HepG2 (cell line): ENCODE results near the gene PYGB. TPM values are rescaled to one million over a fixed set of nuclear protein-coding genes. Genes with fewer than 3 reads are reported as not detected.

ENCODE experiments used
- ATAC-seq: fragments of 200-7000 bp; cut with Tn5 transposase; 3 replicates; pipeline ENCODE4 v1.9.1; 2020; ENCODE audit warnings: mild to moderate bottlenecking, moderate library complexity
- BruUV-seq: library from RNA; stranded (reverse); fragments of 400-500 nt; replicated peaks from 2 replicates; lab custom pipeline; 2021; lab: Mats Ljungman, UMichigan
- CTCF ChIA-PET: fragments of 300-600 bp; formaldehyde crosslinking; extraction: SDS; loops from one replicate; lab custom pipeline; 2021; ENCODE audit warnings: low total read pairs, inconsistent platforms, low intra/inter-chr PET ratio; lab: Yijun Ruan, JAX
- POLR2A ChIA-PET: fragments of 350-600 bp; sonication (Branson Sonifier 250); formaldehyde crosslinking; loops from one replicate; lab custom pipeline; 2020; ENCODE audit warnings: antibody characterized with exemption, inconsistent platforms; lab: Yijun Ruan, JAX
- DNase-seq: peaks from one replicate; pipeline ENCODE4 v3.0.0-alpha.2; 2015; ENCODE audit warnings: low spot score
- FAIRE-seq: peaks from 3 replicates; lab custom pipeline; 2011; peaks lifted over from hg19 to GRCh38; lab: Jason Lieb, UNC
- H2AFZ ChIP-seq: one replicate; pipeline ENCODE4 v1.6.1; 2011; ENCODE audit warnings: low read length, inconsistent platforms
- H3K27ac ChIP-seq: fragments of 300-600 bp; 3 replicates; pipeline ENCODE4 v1.8.0; 2011; ENCODE audit warnings: mixed run types, mild to moderate bottlenecking, mixed read lengths, low read length, inconsistent platforms; ENCODE audit not compliant: insufficient read depth; ENCODE audit errors: extremely low read length
- H3K27me3 ChIP-seq, 2 experiments: fragments of 200-600 bp in 1 of 2; 2 replicates in 1 of 2; 3 replicates in 1 of 2; pipeline versions ENCODE4 v1.6.0 to v1.8.0; 2011; ENCODE audit warnings: low read length in 2 of 2, mild to moderate bottlenecking in 2 of 2, moderate library complexity in 2 of 2, inconsistent platforms in 1 of 2; ENCODE audit not compliant: insufficient read depth in 2 of 2, control insufficient read depth in 1 of 2
- H3K36me3 ChIP-seq, 2 experiments: fragments of 200-600 bp in 1 of 2; replicated peaks in 1 of 2; 2 replicates in 1 of 2; 3 replicates in 1 of 2; pipeline versions ENCODE4 v1.5.1 to v1.8.0; 2011; ENCODE audit warnings: low read length in 2 of 2, inconsistent platforms in 1 of 2; ENCODE audit not compliant: insufficient read depth in 2 of 2, control insufficient read depth in 1 of 2
- H3K4me1 ChIP-seq: 2 replicates; pipeline ENCODE4 v1.5.1; 2012; ENCODE audit warnings: low read length, inconsistent platforms; ENCODE audit not compliant: insufficient read depth
- H3K4me2 ChIP-seq: 2 replicates; pipeline ENCODE4 v1.6.0; 2011; ENCODE audit warnings: low read depth, low read length, inconsistent platforms
- H3K4me3 ChIP-seq, 3 experiments: fragments of 200-600 bp in 1 of 3; sonication (generic), shearing (Covaris generic) in 1 of 3; replicated peaks in 1 of 3; 2 replicates each; pipeline ENCODE4 v1.5.1; 2011 to 2016; ENCODE audit warnings: low read length in 3 of 3, inconsistent platforms in 2 of 3, low read depth in 2 of 3, mild to moderate bottlenecking in 2 of 3, control low read depth in 1 of 3, mixed read lengths in 1 of 3; ENCODE audit not compliant: insufficient read depth in 1 of 3
- H3K79me2 ChIP-seq: one replicate; pipeline ENCODE4 v1.6.1; 2011; ENCODE audit warnings: low read length, inconsistent platforms; ENCODE audit not compliant: insufficient read depth
- H3K9ac ChIP-seq: 2 replicates; pipeline ENCODE4 v1.6.0; 2011; ENCODE audit warnings: mild to moderate bottlenecking, low read depth, low read length, inconsistent platforms; ENCODE audit not compliant: insufficient read depth
- H3K9me3 ChIP-seq: 2 replicates; pipeline ENCODE4 v1.5.1; 2012; ENCODE audit warnings: mild to moderate bottlenecking, low read length
- H4K20me1 ChIP-seq: 2 replicates; pipeline ENCODE4 v1.6.0; 2011; ENCODE audit warnings: inconsistent platforms, mild to moderate bottlenecking, low read length, moderate library complexity; ENCODE audit not compliant: insufficient read depth
- CEBPB ChIP-seq: IDR thresholded peaks from 2 replicates; pipeline ENCODE4 v1.6.1; 2011; ENCODE audit warnings: low read depth, low read length, improper control_type of control experiment, borderline replicate concordance
- FOSL1 ChIP-seq: sonication (generic); formaldehyde crosslinking; IDR thresholded peaks from 2 replicates; pipeline ENCODE4 v1.9.0; 2021; ENCODE audit warnings: missing genetic modification reagents, borderline replicate concordance
- GABPA ChIP-seq, 2 experiments: IDR thresholded peaks; 2 replicates each; pipeline ENCODE4 v1.6.1; 2011 to 2016; ENCODE audit warnings: low read depth in 2 of 2, low read length in 1 of 2, missing biosample characterization in 1 of 2, missing genetic modification characterization in 1 of 2
- NFE2 ChIP-seq: sonication (generic); formaldehyde crosslinking; IDR thresholded peaks from 2 replicates; pipeline ENCODE4 v1.4.0; 2020; ENCODE audit warnings: missing genetic modification reagents
- PHF5A ChIP-seq: IDR thresholded peaks from one replicate; pipeline ENCODE4 v1.6.1; 2018; ENCODE audit warnings: low read depth, missing genetic modification reagents; ENCODE audit not compliant: unreplicated experiment
- RFX1 ChIP-seq: fragments of 450-650 bp; IDR thresholded peaks from 2 replicates; pipeline ENCODE4 v1.6.1; 2017
- TBP ChIP-seq: sonication (generic); formaldehyde crosslinking; IDR thresholded peaks from 2 replicates; pipeline ENCODE4 v1.5.0; 2020; ENCODE audit warnings: missing genetic modification reagents
- YY1 ChIP-seq: IDR thresholded peaks from 2 replicates; pipeline ENCODE4 v1.6.1; 2011; ENCODE audit warnings: low read length, low read depth, moderate library complexity, mild to moderate bottlenecking; ENCODE audit not compliant: insufficient read depth, insufficient replicate concordance
- ZFX ChIP-seq: sonication (generic); formaldehyde crosslinking; IDR thresholded peaks from 2 replicates; pipeline ENCODE4 v1.4.0; 2020; ENCODE audit warnings: mild to moderate bottlenecking, low read depth, missing genetic modification reagents, moderate library complexity
- ZNF772 ChIP-seq: sonication (generic); formaldehyde crosslinking; IDR thresholded peaks from 2 replicates; pipeline ENCODE4 v1.5.0; 2020; ENCODE audit warnings: mild to moderate bottlenecking, missing genetic modification reagents
- WGBS: methylation state at CpG from one replicate; pipeline ENCODE4 v1.1.6; 2017; ENCODE audit warnings: low lambda C conversion rate; 5-methylcytosine and 5-hydroxymethylcytosine counted together
- in situ Hi-C: cut with HindIII; loops from 2 replicates; pipeline ENCODE4 v1.10.0; 2017; ENCODE audit warnings: low pct_unique_long_range_greater_than_20kb; ENCODE audit not compliant: extremely low pct_ligation_motif_present
- intact Hi-C: fragments of 100-400 bp; cut with micrococcal nuclease; formaldehyde crosslinking; loops from one replicate; pipeline ENCODE4 v1.10.0; 2022; ENCODE audit not compliant: unreplicated experiment
- polyA plus RNA-seq, 8 experiments: library from polyadenylated mRNA; depleted of rRNA in 3 of 8; stranded (reverse) in 7 of 8; unstranded in 1 of 8; fragments of >200 nt; fragmentation: Illumina TruSeq in 4 of 8; extraction: Trizol in 4 of 8; gene quantifications; 2 replicates each; pipeline versions ENCODE4 v1.2.1 to v1.2.3, GENCODE V29; 2011 to 2016; ENCODE audit warnings: low read depth in 4 of 8, missing spikeins in 1 of 8, mixed read lengths in 1 of 8; ENCODE audit not compliant: insufficient read depth in 1 of 8
- total RNA-seq, 5 experiments: library from RNA; depleted of rRNA; stranded (reverse); fragments of >200 nt; fragmentation: Illumina TruSeq; extraction: Trizol; gene quantifications; 2 replicates each; pipeline ENCODE4 v1.2.3, GENCODE V29; 2016; ENCODE audit warnings: low read depth in 1 of 5

Gene PYGB
- total and polyA plus RNA-seq, 2 of the 13 experiments (the other 11 are each of a cell fraction or from before 2014, with no cell fraction given) = 24.2 to 86.3 TPM

DNA sequence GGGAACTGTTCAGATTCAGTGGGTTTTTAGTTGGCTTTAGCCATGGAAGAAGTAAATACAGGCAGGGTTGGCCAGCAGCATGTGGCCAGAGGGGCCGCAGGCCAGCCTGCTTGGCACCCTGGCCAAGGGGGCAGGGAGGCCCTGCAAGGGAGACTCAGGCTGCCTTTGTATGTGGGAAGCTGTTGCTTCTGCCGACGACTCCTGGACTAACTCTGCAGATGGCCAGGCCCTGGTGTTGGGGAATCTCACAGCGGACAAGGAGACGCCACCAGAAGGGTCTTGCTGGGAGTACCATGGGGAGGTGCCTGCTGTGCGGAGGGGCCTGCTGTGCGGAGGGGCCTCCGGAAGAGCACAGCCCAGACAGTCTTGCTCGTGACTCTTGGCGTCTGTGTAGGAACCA is 25.2 kb downstream of the PYGB start:
- H3K79me2 ChIP-seq = no peaks in the 10 kb centered on the region
- peaks cover 61 to 77% of the 10 kb centered on the region in 2 experiments for H3K36me3 ChIP-seq
- TF ChIP-seq FOSL1 (CRISPR knock-in tag) (no peak), RFX1 (no peak), CEBPB (no peak), TBP (CRISPR knock-in tag) (no peak), ZFX (CRISPR knock-in tag) (no peak), ZNF772 (no peak), YY1 (no peak)
- no peak overlapping the region for H3K4me3 ChIP-seq
- no peaks in the 10 kb centered on the region for H3K9me3 ChIP-seq
- FAIRE-seq (no peak), ATAC-seq (no peak), DNase-seq (no peak)
- H2AFZ ChIP-seq = no peak overlapping the region
- intact Hi-C loops = no loop called here
- no peaks in the 10 kb centered on the region for H3K4me1 ChIP-seq
- WGBS = 96% methylated on average over 8 of the region's 10 CpGs
- no peaks in the 10 kb centered on the region for H3K27me3 ChIP-seq
- BruUV-seq = no TSS peak
- in situ Hi-C loops = no loop called here
- ChIA-PET POLR2A (no interaction called here), CTCF (no interaction called here)
- no peak overlapping the region for H3K27ac ChIP-seq
- no peak overlapping the region for H3K9ac ChIP-seq
- no peaks in the 10 kb centered on the region for H4K20me1 ChIP-seq
- H3K4me2 ChIP-seq = no peak overlapping the region

- H4K20me1 ChIP-seq = no peaks in the 10 kb centered on the region
- ATAC-seq = no peak
- H3K9ac ChIP-seq = no peak overlapping the region
- FAIRE-seq = no peak
- 96% methylated on average over 20 of the region's 20 CpGs for WGBS
- no peak overlapping the region for H3K4me3 ChIP-seq
- no peaks in the 10 kb centered on the region for H3K27me3 ChIP-seq
- H3K36me3 ChIP-seq = peaks cover 68 to 82% of the 10 kb centered on the region in 2 experiments
- ChIA-PET CTCF (no interaction called here), POLR2A (no interaction called here)
- intact Hi-C loops (no loop called here), in situ Hi-C loops (no loop called here)
- H3K79me2 ChIP-seq = no peaks in the 10 kb centered on the region
- no peak for DNase-seq
- no TSS peak for BruUV-seq
- no peak overlapping the region for H3K4me2 ChIP-seq
- H2AFZ ChIP-seq = no peak overlapping the region
- H3K27ac ChIP-seq = no peak overlapping the region
- TF ChIP-seq NFE2 = no peak
- TF ChIP-seq GABPA (IDR thresholded peaks at IDR 0.05; ENCODE audit: low read depth, low read length) = no peak
- TF ChIP-seq GABPA (CRISPR knock-in tag; IDR thresholded peaks at IDR 0.05; ENCODE audit: low read depth) = no peak
- no peak for TF ChIP-seq PHF5A (CRISPR knock-in tag)
- no peaks in the 10 kb centered on the region for H3K9me3 ChIP-seq
- no peaks in the 10 kb centered on the region for H3K4me1 ChIP-seq
Measured at GRCh38 chr20:25273541-25274358, 25.9 kb downstream of the PYGB start.
